HCT116 (cell line): ENCODE results near the gene RAPH1.

Source experiments
- POLR2A ChIP-seq: IDR thresholded peaks from 2 replicates; pipeline ENCODE4 v1.7.0; 2011; ENCODE audit warnings: borderline replicate concordance; ENCODE audit not compliant: insufficient read depth, insufficient read length; ENCODE audit errors: extremely low read depth
- POLR2AphosphoS5 ChIP-seq: IDR thresholded peaks from 2 replicates; pipeline ENCODE4 v1.6.1; 2011; ENCODE audit warnings: mild to moderate bottlenecking, low read depth, low read length, moderate library complexity
- ZFX ChIP-seq: fragments of 450-650 bp; IDR thresholded peaks from 2 replicates; pipeline ENCODE4 v1.6.1; 2017
- TF ChIP-seq, protein P1 (sequence below): IDR thresholded peaks from 2 replicates; pipeline ENCODE4 v1.6.1; 2012; ENCODE audit warnings: low read depth
- TF ChIP-seq, protein P2 (sequence below), 3 experiments: fragments of 200-600 bp in 1 of 3; sonication (generic) in 1 of 3; IDR thresholded peaks in 2 of 3; conservative IDR thresholded peaks in 1 of 3; 2 replicates each; pipeline ENCODE4 v1.5.1; 2012 to 2017; ENCODE audit warnings: low read depth in 2 of 3, low read length in 2 of 3, antibody characterized with exemption in 1 of 3, borderline replicate concordance in 1 of 3, control low read depth in 1 of 3, mild to moderate bottlenecking in 1 of 3, mixed read lengths in 1 of 3, mixed run types in 1 of 3, moderate library complexity in 1 of 3; ENCODE audit not compliant: insufficient read depth in 1 of 3

DNA sequence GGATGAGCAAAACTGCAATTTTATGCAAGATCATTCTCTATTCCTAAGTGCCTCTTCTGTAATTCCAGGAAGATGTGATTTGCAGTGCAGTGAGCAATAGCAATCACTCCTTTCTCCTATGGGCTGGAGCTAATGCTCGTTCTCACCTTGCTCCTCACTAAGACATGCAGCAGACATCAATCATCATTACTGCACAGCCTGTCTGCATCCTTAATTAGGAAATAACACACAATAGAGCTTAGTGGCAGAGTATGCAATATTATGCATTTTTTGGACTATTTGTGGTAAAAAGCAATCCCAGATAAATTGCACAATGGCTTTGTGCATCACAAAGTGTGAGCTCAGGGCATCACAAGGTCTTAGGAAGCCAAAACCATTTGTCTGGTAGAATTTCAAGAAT lies 32.6 kb upstream of the RAPH1 start:
- no peak for TF ChIP-seq ZFX
- TF ChIP-seq, protein P1, sequence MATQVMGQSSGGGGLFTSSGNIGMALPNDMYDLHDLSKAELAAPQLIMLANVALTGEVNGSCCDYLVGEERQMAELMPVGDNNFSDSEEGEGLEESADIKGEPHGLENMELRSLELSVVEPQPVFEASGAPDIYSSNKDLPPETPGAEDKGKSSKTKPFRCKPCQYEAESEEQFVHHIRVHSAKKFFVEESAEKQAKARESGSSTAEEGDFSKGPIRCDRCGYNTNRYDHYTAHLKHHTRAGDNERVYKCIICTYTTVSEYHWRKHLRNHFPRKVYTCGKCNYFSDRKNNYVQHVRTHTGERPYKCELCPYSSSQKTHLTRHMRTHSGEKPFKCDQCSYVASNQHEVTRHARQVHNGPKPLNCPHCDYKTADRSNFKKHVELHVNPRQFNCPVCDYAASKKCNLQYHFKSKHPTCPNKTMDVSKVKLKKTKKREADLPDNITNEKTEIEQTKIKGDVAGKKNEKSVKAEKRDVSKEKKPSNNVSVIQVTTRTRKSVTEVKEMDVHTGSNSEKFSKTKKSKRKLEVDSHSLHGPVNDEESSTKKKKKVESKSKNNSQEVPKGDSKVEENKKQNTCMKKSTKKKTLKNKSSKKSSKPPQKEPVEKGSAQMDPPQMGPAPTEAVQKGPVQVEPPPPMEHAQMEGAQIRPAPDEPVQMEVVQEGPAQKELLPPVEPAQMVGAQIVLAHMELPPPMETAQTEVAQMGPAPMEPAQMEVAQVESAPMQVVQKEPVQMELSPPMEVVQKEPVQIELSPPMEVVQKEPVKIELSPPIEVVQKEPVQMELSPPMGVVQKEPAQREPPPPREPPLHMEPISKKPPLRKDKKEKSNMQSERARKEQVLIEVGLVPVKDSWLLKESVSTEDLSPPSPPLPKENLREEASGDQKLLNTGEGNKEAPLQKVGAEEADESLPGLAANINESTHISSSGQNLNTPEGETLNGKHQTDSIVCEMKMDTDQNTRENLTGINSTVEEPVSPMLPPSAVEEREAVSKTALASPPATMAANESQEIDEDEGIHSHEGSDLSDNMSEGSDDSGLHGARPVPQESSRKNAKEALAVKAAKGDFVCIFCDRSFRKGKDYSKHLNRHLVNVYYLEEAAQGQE = no peak
- TF ChIP-seq, protein P2, sequence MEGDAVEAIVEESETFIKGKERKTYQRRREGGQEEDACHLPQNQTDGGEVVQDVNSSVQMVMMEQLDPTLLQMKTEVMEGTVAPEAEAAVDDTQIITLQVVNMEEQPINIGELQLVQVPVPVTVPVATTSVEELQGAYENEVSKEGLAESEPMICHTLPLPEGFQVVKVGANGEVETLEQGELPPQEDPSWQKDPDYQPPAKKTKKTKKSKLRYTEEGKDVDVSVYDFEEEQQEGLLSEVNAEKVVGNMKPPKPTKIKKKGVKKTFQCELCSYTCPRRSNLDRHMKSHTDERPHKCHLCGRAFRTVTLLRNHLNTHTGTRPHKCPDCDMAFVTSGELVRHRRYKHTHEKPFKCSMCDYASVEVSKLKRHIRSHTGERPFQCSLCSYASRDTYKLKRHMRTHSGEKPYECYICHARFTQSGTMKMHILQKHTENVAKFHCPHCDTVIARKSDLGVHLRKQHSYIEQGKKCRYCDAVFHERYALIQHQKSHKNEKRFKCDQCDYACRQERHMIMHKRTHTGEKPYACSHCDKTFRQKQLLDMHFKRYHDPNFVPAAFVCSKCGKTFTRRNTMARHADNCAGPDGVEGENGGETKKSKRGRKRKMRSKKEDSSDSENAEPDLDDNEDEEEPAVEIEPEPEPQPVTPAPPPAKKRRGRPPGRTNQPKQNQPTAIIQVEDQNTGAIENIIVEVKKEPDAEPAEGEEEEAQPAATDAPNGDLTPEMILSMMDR (IDR thresholded peaks at IDR 0.05 in 2 of 3, conservative IDR thresholded peaks at IDR 0.05 in 1 of 3; ENCODE audit: borderline replicate concordance in 1 of 3, insufficient read depth in 1 of 3, low read depth in 2 of 3, low read length in 2 of 3) = no peak
- TF ChIP-seq POLR2AphosphoS5 = no peak
- no peak for TF ChIP-seq POLR2A
